ENCODE results near the gene UBE2D2. TPM values are rescaled to one million over a fixed set of nuclear protein-coding genes. Genes with fewer than 3 reads are reported as not detected.

The UBE2D2 gene
- total and polyA plus RNA-seq, 10 of the 15 experiments (the other 5 are each of a cell fraction or from before 2014, with no cell fraction given), result 58.6 to 245 (median 128) TPM

DNA sequence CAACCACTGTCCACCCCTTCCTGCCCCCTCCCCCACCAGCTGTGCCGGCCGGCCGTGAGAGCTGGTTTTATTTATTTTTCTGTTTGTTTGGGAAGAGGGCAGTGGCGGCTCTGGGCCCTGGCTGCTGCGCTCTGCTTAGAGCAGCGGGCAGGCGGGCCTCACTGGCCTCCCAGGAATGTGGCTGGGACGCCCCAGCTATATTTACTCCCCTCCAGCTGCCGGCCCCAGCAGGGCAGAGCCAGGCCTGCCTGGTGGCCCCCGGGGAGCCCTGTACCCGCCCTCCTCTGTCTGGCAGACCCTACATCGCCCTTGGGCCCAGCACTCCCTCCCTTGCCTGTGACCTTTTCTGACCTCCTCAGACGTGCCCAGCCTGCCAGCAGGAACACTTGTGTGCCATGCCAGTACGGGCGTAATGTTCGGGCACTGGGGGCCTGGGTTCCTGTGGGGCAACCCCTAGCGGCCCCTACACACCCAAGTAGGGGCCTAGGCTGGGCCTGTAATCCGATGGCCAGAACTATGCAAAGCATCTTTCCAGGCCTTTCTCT is 94.7 kb downstream of the UBE2D2 start:
- WGBS (ENCODE audit: insufficient coverage, insufficient replicate concordance, low lambda C conversion rate, missing lambda C conversion rate), result 60% methylated on average over 13 of the region's 18 CpGs
- Histone ChIP-seq H2AFZ (ENCODE audit: control insufficient read depth, low read depth, low read length) (no peak overlapping the region), H3K79me2 (ENCODE audit: control insufficient read depth, insufficient read depth, low read length) (peaks cover 94% of the 10 kb centered on the region), H3K27ac (ENCODE audit: control insufficient read depth, insufficient read depth) (no peak overlapping the region), H3K9ac (ENCODE audit: control insufficient read depth, insufficient read depth, low read length) (no peak overlapping the region), H3K36me3 (ENCODE audit: control insufficient read depth in 2 of 2, insufficient read depth in 2 of 2, low read length in 1 of 2) (no peaks in the 10 kb centered on the region; a peak in 2 of 4 replicates), H3K4me1 (ENCODE audit: control insufficient read depth, insufficient read depth, low read length) (peaks cover 87% of the 10 kb centered on the region), H3K4me2 (ENCODE audit: control insufficient read depth, insufficient read depth) (0 out of 2 replicates have a peak overlapping the region, but pooled peaks have one; percentile 27), H3K4me3 (no peak overlapping the region), H4K20me1 (ENCODE audit: control insufficient read depth, insufficient read depth) (0 out of 2 replicates have a peak, but pooled peaks cover 4% of the 10 kb centered on the region), H3K27me3 (replicated peaks in 1 of 2; ENCODE audit: control insufficient read depth in 2 of 2, insufficient read depth in 2 of 2, low read length in 1 of 2) (no peaks in the 10 kb centered on the region), H3K9me3 (replicated peaks; ENCODE audit: control insufficient read depth, insufficient read depth, low read length) (no peaks in the 10 kb centered on the region)
- TF ChIP-seq, protein P1, sequence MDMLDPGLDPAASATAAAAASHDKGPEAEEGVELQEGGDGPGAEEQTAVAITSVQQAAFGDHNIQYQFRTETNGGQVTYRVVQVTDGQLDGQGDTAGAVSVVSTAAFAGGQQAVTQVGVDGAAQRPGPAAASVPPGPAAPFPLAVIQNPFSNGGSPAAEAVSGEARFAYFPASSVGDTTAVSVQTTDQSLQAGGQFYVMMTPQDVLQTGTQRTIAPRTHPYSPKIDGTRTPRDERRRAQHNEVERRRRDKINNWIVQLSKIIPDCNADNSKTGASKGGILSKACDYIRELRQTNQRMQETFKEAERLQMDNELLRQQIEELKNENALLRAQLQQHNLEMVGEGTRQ (IDR thresholded peaks at IDR 0.05; ENCODE audit: borderline replicate concordance, low read depth, low read length), result no peak
- 0 out of 2 replicates have a peak, but pooled peaks have one; percentile 32 for TF ChIP-seq NR2F1 (conservative IDR thresholded peaks at IDR 0.05)
- ChIA-PET POLR2A (interaction anchor here (0.6 to 6.8 kb wide), 5 partner anchors 8 to 404 kb away, joined by 6 to 127 read pairs (median 19); no protein-coding TSS in a partner anchor), CTCF (interaction anchor here (1.1 to 9.3 kb wide), 4 partner anchors 20 to 237 kb away, joined by 3 to 201 read pairs (median 10); no protein-coding TSS in a partner anchor), SMC1A (ENCODE audit: uncharacterized antibody, unreplicated experiment) (interaction anchor here (1.4 to 9.6 kb wide), 3 partner anchors 21 to 108 kb away, joined by 4 to 175 read pairs (median 4); no protein-coding TSS in a partner anchor), RAD21 (ENCODE audit: unreplicated experiment) (interaction anchor here (1.1 to 10.9 kb wide), 4 partner anchors 11 to 55 kb away, joined by 4 to 265 read pairs (median 114); no protein-coding TSS in a partner anchor)
- intact Hi-C loops (cut with micrococcal nuclease; ENCODE audit: unreplicated experiment), result no loop called here
- ATAC-seq (no peak), DNase-seq (ENCODE audit: low read depth, low spot score) (no peak), FAIRE-seq (no peak)
- in situ Hi-C loops (cut with MboI), result no loop called here
- no TSS peak for BruUV-seq (replicated peaks)
